Thymus (tissue), 11 donors: ENCODE results near the gene COL5A1. TPM values are rescaled to one million over a fixed set of nuclear protein-coding genes. Genes with fewer than 3 reads are reported as not detected.

Experiments
- DNase-seq, 9 donors: peaks; one replicate each; pipeline ENCODE4 v3.0.0-alpha.2; 2013; ENCODE audit warnings: low spot score in 9 of 9, low read depth in 6 of 9, missing footprints in 1 of 9
- H3K27ac ChIP-seq, 2 donors: one replicate each; pipeline ENCODE4 v1.5.1; 2013; ENCODE audit warnings: control low read depth in 1 of 2, low read depth in 1 of 2, low read length in 1 of 2, mild to moderate bottlenecking in 1 of 2, moderate library complexity in 1 of 2
- H3K27me3 ChIP-seq, 2 donors: one replicate each; pipeline ENCODE4 v1.5.1; 2013; ENCODE audit warnings: low read length in 1 of 2; ENCODE audit not compliant: control insufficient read depth in 2 of 2, insufficient read depth in 1 of 2
- H3K36me3 ChIP-seq, 2 donors: one replicate each; pipeline ENCODE4 v1.5.1; 2013; ENCODE audit warnings: low read length in 1 of 2, mild to moderate bottlenecking in 1 of 2, moderate library complexity in 1 of 2; ENCODE audit not compliant: control insufficient read depth in 2 of 2, insufficient read depth in 2 of 2
- H3K4me1 ChIP-seq, 2 donors: one replicate each; pipeline ENCODE4 v1.5.1; 2013; ENCODE audit warnings: low read length in 2 of 2; ENCODE audit not compliant: control insufficient read depth in 2 of 2, insufficient read depth in 2 of 2
- H3K4me3 ChIP-seq, 2 donors: one replicate each; pipeline ENCODE4 v1.5.1; 2013; ENCODE audit warnings: low read length in 2 of 2, control low read depth in 1 of 2, mild to moderate bottlenecking in 1 of 2
- H3K9me3 ChIP-seq, 2 donors: one replicate each; pipeline ENCODE4 v1.5.1; 2013; ENCODE audit warnings: low read length in 1 of 2, mild to moderate bottlenecking in 1 of 2; ENCODE audit not compliant: control insufficient read depth in 2 of 2, insufficient read depth in 1 of 2
- WGBS: extraction: QIAGEN DNeasy Blood & Tissue Kit; methylation state at CpG from one replicate; pipeline ENCODE4 v1.1.7; 2013; 5-methylcytosine and 5-hydroxymethylcytosine counted together
- polyA plus RNA-seq: library from polyadenylated mRNA; stranded (reverse); fragments of 200-250 nt; gene quantifications from one replicate; pipeline ENCODE4 v1.2.3, GENCODE V29; 2013
- total RNA-seq: library from RNA; stranded (reverse); fragments of 120-200 nt; gene quantifications from one replicate; pipeline ENCODE4 v1.2.4, GENCODE V29; 2013
- donor health status: healthy.

The COL5A1 gene
- total and polyA plus RNA-seq, 2 donors = 3.2 to 7.6 TPM

DNA sequence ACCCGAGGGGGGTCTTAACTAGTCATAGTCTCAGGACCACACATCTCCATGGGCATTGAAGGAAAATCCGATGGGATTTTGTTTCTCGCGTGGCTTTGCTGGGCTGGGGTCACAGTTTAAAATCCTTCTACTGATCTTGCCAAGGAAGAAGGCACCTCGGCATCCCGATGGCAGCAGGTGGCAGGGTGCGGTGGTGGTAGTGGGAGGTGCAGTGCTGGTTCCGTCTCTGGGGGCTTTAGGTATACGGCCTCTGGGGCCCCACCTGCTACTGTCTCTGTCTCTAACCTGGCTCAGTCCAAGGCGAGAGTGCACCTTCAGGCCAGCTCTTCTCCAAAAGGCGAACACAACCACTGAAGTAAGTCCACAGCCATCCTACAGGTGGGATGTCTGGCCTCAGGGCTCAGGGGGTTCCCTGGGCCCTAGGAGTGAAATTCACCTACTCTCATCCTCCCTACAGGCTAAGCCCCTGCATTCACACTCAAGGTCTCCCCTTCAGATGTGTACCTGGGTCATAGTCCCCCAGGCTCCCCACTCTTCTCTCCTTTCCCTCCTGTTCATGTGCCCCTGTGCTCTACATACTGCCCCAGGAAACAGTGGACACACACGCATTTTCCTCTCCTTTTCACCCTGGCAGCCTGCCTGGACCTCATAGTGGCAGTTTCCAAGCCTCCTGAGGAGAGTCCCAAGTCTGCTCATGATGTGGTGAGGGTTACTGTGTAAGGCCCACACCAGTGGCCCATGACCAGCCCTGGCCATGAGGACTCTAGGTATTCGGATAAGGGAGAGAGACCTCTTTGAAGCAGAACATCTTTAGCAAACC lies 238.3 kb downstream of the COL5A1 start:
- no peaks in the 10 kb centered on the region for H3K36me3 ChIP-seq
- H3K27me3 ChIP-seq = no peaks in the 10 kb centered on the region
- no peak for DNase-seq
- H3K4me1 ChIP-seq = no peaks in the 10 kb centered on the region
- H3K4me3 ChIP-seq = no peak overlapping the region
- 96% methylated on average over 13 of the region's 13 CpGs for WGBS
- no peaks in the 10 kb centered on the region for H3K9me3 ChIP-seq
- H3K27ac ChIP-seq = no peak overlapping the region

DNA sequence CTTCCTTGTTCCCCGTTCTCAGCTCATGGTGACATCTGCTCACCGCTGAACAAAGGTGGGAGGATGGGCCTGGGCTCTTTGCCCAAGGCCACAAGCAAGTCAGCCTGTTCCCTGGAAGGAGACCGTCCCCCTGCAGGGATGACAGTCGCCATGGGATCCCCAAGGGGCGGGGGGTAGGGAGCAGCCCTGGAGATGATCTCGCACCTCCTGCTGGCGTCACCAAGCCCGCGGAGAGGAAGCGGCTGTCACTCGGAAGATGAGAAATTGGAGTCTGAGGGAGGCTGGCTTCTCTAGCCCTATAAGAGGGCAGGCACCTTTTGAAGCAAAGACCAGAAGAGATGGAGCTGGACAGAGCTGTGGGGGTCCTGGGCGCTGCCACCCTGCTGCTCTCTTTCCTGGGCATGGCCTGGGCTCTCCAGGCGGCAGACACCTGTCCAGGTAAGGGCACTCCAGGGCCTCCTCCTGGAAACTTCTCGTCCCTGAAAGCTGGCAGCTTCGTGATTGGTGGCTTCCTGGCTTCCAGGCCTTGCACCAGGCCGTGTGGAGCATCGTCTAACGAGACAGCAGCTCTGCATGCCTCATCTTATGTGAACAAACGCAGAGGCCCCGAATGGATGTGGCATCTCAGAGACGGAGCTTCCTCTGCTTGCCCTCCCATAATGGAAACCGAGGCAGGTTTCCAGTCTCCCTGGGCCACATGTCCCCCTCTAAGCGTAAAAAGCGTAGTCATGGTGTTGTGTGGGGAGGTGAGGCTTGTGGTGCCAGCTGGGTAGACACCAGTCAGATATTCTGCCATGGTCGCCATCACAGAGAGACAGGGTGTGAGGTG lies 239.1 kb downstream of the COL5A1 start, which contains the start of gene FCN2:
FCN2 (plus strand) TSS at position 327 of the 829 bp plus-strand sequence; CDS start at position 339, 12 bp downstream.
- no peak for DNase-seq
- WGBS = 83% methylated on average over 25 of the region's 25 CpGs
- Histone ChIP-seq H3K36me3 (no peaks in the 10 kb centered on the region), H3K27ac (no peak within 1 kb of the TSS), H3K27me3 (no peaks in the 10 kb centered on the region), H3K9me3 (no peaks in the 10 kb centered on the region), H3K4me3 (no peak within 1 kb of the TSS), H3K4me1 (no peaks in the 10 kb centered on the region)

DNA sequence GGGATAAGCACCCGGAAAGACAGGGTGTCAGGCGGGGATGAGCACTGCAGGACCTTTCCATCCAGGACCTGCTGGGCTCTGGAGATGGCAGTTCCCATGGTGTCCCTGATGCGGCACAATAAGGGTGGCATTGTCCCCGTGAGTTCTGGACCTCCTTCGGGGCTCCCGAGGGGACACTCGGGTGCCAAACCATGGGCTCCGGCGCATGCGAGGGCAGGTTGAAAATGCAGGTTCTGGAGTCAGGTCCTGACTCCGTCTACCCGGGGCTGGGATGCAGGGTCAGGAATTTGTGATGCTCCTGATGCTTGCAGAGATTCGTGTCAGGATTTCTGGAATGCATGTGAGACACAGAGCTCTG lies 239.7 kb downstream of the COL5A1 start:
- no peaks in the 10 kb centered on the region for H3K9me3 ChIP-seq
- H3K27ac ChIP-seq = no peak overlapping the region
- no peaks in the 10 kb centered on the region for H3K36me3 ChIP-seq
- 96% methylated on average over 13 of the region's 13 CpGs for WGBS
- H3K27me3 ChIP-seq = no peaks in the 10 kb centered on the region
- no peak for DNase-seq
- H3K4me1 ChIP-seq = no peaks in the 10 kb centered on the region
- H3K4me3 ChIP-seq = no peak overlapping the region

DNA sequence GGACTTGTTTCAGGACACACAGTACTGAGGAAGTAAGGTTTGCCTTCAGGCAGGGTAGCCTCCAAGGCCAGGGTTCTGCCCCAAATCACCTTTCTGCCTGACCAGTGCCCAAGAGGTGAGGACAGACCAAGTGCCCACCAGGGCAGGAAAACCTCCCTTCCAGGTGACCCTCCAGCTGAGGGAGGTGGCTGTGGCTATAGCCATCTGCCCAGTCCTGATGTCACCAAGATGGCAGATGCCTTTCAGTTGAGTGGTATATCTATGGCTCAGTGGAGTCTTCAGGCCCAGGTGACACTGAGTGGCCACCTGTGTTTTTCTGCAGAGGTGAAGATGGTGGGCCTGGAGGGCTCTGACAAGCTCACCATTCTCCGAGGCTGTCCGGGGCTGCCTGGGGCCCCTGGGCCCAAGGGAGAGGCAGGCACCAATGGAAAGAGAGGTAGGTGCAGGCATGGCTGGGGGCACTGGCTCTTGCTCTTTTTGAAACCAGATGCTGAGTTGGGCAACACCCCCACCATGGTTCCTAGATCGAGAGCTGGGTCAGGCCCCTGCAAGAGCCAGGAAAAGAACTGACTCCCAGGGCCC lies 240.7 kb downstream of the COL5A1 start:
- H3K27me3 ChIP-seq = peaks cover 0 to 1% of the 10 kb centered on the region in 2 donors
- no peaks in the 10 kb centered on the region for H3K4me1 ChIP-seq
- DNase-seq = no peak
- WGBS = 94% methylated on average over 3 of the region's 3 CpGs
- no peaks in the 10 kb centered on the region for H3K36me3 ChIP-seq
- H3K27ac ChIP-seq = no peak overlapping the region
- no peak overlapping the region for H3K4me3 ChIP-seq
- no peaks in the 10 kb centered on the region for H3K9me3 ChIP-seq

DNA sequence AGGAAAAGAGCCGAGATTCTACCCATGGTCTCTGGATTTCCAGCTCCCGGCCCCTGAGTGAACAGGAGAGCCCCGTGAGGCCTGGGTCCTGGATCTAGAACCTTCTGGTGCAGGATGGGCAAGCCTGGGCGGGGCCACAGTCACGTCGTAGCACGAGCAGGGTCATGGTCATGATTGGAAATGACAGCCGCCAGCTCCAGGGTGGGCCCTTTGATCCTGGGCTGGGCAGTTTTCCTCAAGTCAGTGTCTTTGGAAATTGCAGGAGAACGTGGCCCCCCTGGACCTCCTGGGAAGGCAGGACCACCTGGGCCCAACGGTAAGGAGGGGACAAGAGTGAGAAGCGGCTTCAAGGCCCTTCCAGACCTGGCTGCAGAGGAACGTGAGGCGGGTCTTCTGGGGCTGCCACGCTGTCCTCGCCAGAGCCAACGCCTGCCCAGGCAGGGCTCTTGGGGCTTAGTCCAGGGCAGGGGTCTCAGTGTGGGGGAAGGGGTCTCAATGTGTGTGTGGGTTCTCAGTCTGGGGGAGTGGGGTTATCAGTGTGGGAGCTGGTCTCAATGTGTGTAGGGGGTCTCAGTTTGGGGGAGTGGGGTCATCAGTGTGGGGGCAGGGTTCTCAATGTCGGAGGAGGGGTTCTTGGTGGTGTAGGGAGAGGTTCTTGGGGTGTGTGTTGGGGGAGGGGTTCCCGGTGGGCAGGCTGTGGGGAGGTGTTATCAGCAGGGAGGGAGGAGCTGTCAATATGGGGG lies 241.6 kb downstream of the COL5A1 start:
- peaks cover 0 to 2% of the 10 kb centered on the region in 2 donors for H3K27me3 ChIP-seq
- DNase-seq = no peak
- H3K36me3 ChIP-seq = no peaks in the 10 kb centered on the region
- H3K4me1 ChIP-seq = peaks cover 0 to 9% of the 10 kb centered on the region in 2 donors
- no peak overlapping the region for H3K4me3 ChIP-seq
- no peaks in the 10 kb centered on the region for H3K9me3 ChIP-seq
- WGBS = 94% methylated on average over 18 of the region's 18 CpGs
- H3K27ac ChIP-seq = no peak overlapping the region

DNA sequence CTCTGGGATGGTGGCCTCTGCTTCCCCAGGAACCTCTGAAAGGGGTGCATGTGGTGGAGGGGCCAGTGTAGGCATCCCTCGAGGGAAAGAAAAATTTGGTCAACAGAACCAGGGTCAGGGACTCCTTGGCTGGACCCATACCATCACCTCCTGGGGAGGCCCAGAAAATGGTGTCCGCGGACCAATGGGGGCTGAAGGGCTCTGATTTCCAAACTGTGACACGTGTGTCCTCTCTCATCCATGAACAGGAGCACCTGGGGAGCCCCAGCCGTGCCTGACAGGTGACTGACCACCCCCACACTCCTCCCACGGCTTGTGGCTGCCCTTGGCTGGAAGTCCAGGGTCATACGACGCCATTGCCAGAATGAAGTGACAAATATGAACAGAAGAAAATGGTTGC lies 242.9 kb downstream of the COL5A1 start:
- no peak overlapping the region for H3K4me3 ChIP-seq
- H3K27me3 ChIP-seq = peaks cover 0 to 2% of the 10 kb centered on the region in 2 donors
- DNase-seq = no peak
- H3K27ac ChIP-seq = no peak overlapping the region
- H3K9me3 ChIP-seq = no peaks in the 10 kb centered on the region
- H3K36me3 ChIP-seq = no peaks in the 10 kb centered on the region
- 91% methylated on average over 8 of the region's 8 CpGs for WGBS
- H3K4me1 ChIP-seq = peaks cover 0 to 10% of the 10 kb centered on the region in 2 donors

DNA sequence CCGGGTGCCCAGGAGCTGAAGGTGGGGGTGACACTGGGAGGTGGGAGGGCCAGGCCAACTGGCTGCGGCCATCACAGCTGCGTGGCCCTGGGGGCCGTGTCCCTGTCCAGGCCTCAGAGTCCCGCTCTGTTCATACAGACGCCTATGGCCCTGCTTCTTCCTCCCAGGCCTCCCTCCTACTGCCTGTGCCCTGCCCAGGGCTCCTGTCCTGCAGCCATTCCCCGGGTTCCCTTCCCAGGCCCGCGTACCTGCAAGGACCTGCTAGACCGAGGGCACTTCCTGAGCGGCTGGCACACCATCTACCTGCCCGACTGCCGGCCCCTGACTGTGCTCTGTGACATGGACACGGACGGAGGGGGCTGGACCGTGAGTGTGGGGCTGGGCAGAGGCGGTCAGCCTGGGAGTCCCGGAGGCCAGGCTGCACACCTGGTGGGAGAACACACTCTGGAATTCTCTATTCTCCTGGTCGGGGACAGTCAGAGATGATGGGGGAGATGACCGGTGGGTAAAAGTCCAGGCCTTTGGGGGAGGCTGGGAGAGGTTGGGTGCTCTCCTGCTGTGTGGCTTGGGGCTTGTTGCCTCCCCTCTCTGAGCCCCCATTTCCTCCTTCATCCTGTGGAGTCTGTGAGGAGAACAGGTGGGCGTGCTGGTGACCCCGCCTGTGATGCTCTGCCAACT lies 243.5 kb downstream of the COL5A1 start:
- DNase-seq = no peak

DNA sequence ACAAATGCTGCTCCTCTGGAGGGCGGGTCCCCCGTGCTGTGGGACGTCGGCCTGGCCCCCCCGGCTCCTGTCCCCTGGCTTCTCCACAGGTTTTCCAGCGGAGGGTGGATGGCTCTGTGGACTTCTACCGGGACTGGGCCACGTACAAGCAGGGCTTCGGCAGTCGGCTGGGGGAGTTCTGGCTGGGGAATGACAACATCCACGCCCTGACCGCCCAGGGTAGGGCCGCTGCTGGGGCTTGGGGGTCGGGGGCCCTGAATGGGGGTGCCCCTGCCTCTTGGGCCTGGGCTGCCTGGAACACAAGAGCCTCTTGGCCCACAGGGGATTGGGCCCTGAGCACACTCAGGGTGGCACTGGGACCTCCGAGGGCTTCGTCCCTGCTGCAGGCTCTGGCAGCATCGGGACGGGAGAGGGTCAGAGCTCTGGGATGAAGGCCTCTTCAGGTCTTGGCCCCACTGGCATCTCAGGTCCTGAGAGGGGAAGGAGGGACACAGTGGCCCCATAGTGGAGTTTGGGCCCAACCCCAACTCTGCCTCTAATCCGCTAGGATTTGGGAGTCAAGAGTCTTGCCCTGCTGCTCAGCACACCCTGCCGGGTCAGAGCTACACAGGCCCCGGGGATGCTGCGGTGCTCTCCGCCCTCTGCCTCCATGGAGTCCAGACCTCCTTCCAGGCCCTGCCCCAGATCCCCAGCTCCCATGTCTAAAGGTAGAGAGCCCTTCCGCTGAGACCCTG lies 244.2 kb downstream of the COL5A1 start:
- peaks cover 0 to 2% of the 10 kb centered on the region in 2 donors for H3K27me3 ChIP-seq
- H3K4me3 ChIP-seq = no peak overlapping the region
- H3K36me3 ChIP-seq = no peaks in the 10 kb centered on the region
- H3K4me1 ChIP-seq = peaks cover 0 to 12% of the 10 kb centered on the region in 2 donors
- no peak overlapping the region for H3K27ac ChIP-seq
- no peaks in the 10 kb centered on the region for H3K9me3 ChIP-seq
- DNase-seq = no peak
- 96% methylated on average over 24 of the region's 24 CpGs for WGBS

More for the DNA sequence above, 243.5 kb downstream of the COL5A1 start:
- Histone ChIP-seq H3K4me1 (peaks cover 0 to 12% of the 10 kb centered on the region in 2 donors), H3K36me3 (no peaks in the 10 kb centered on the region), H3K4me3 (no peak overlapping the region), H3K27ac (no peak overlapping the region), H3K27me3 (peaks cover 0 to 2% of the 10 kb centered on the region in 2 donors), H3K9me3 (no peaks in the 10 kb centered on the region)
- WGBS = 95% methylated on average over 22 of the region's 22 CpGs
